AG04450 (cell line): ENCODE data around the gene UTRN. TPM values are rescaled to one million over a fixed set of nuclear protein-coding genes. Genes with fewer than 3 reads are reported as not detected.

Source experiments
- CTCF ChIA-PET: fragments of 300-600, 350-600 bp; formaldehyde crosslinking; extraction: SDS; loops from one replicate; lab custom pipeline; 2022; ENCODE audit warnings: antibody characterized with exemption, inconsistent platforms; lab: Charles Lee
- POLR2A ChIA-PET: fragments of 350-600 bp; formaldehyde crosslinking; extraction: SDS; loops from one replicate; lab custom pipeline; 2021; ENCODE audit warnings: antibody characterized with exemption, inconsistent platforms; lab: Yijun Ruan, JAX
- DNase-seq: peaks from one replicate; pipeline ENCODE4 v3.0.0-alpha.2; 2011; ENCODE audit warnings: low read depth, low spot score
- H3K27ac ChIP-seq: one replicate; pipeline ENCODE4 v1.5.1; 2012; ENCODE audit warnings: low read depth, low read length, control low read depth
- H3K27me3 ChIP-seq: one replicate; pipeline ENCODE4 v1.6.0; 2012; ENCODE audit warnings: low read length; ENCODE audit not compliant: control insufficient read depth, insufficient read depth
- H3K4me3 ChIP-seq: 2 replicates; pipeline ENCODE4 v1.5.1; 2011; ENCODE audit warnings: mild to moderate bottlenecking, low read depth, low read length, control low read depth
- H3K9me3 ChIP-seq: 2 replicates; pipeline ENCODE4 v1.5.1; 2012; ENCODE audit warnings: low read length; ENCODE audit not compliant: control insufficient read depth, insufficient read depth
- polyA plus RNA-seq: library from polyadenylated mRNA; depleted of rRNA; stranded (reverse); fragments of >200 nt; gene quantifications from 2 replicates; pipeline ENCODE4 v1.2.3, GENCODE V29; 2011
- TF ChIP-seq, protein P1 (sequence below): IDR thresholded peaks from 2 replicates; pipeline ENCODE4 v1.5.1; 2011; ENCODE audit warnings: low read depth, low read length, control low read depth, inconsistent platforms

UTRN gene
- polyA plus RNA-seq, 1 experiment: 32.1 TPM

DNA sequence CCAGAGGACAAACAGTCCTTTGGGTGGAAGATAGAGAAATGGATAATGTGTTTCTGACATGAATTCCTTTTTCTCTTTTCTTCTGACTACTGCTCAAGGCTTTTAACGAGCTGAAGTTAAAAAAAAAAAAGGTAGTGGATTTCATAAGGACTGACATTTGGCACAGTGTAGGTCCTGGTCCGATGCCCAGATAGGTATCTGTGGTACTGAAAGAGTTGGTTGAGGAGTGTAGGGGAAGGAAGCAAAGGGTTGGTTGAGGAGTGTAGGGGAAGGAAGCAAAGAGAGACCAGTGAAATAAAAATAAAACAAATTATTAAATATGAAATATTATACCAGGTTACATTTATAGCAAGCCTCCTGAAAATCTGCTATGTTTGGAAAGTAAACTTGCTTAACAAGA lies 11.8 kb downstream of the UTRN start:
- Histone ChIP-seq H3K9me3 (no peaks in the 10 kb centered on the region; the same call in 1 of the 2 replicates), H3K27ac (no peak overlapping the region), H3K27me3 (no peaks in the 10 kb centered on the region), H3K4me3 (no peak overlapping the region)
- POLR2A ChIA-PET: no interaction called here
- CTCF ChIA-PET: no interaction called here
- TF ChIP-seq, protein P1, sequence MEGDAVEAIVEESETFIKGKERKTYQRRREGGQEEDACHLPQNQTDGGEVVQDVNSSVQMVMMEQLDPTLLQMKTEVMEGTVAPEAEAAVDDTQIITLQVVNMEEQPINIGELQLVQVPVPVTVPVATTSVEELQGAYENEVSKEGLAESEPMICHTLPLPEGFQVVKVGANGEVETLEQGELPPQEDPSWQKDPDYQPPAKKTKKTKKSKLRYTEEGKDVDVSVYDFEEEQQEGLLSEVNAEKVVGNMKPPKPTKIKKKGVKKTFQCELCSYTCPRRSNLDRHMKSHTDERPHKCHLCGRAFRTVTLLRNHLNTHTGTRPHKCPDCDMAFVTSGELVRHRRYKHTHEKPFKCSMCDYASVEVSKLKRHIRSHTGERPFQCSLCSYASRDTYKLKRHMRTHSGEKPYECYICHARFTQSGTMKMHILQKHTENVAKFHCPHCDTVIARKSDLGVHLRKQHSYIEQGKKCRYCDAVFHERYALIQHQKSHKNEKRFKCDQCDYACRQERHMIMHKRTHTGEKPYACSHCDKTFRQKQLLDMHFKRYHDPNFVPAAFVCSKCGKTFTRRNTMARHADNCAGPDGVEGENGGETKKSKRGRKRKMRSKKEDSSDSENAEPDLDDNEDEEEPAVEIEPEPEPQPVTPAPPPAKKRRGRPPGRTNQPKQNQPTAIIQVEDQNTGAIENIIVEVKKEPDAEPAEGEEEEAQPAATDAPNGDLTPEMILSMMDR: no peak
- no peak for DNase-seq

DNA sequence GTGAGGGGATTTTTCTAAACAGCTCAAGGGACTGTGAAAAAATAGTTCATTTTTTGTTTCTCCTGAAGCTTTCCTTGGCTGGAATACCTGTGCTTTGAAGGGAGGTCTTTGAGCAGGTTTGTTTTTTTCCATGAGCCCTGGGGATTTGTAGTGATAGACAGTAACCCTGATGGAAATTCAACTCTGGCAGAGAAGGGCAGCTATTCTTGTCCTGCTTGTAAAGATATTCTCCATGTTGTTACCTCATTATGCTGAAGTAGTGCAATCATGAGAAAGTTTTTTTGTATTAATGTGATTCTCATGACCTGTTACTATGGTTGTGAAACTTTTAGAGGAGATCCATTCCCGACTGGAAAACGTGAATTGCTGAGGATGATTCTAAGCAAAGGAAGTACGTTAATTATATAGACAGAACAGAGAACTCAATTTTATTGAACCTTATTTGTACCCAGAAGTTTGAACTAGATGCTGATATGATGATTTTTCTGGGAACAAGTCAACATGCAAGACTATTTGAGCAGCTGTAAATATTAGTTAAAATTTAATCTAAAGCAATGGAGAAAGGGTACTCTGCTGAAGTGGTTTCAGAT lies 12.5 kb downstream of the UTRN start:
- ChIA-PET POLR2A (no interaction called here), CTCF (no interaction called here)
- Histone ChIP-seq H3K9me3 (no peaks in the 10 kb centered on the region; the same call in 1 of the 2 replicates), H3K27ac (no peak overlapping the region), H3K27me3 (no peaks in the 10 kb centered on the region), H3K4me3 (no peak overlapping the region)
- no peak for DNase-seq
- TF ChIP-seq, protein P1: no peak

DNA sequence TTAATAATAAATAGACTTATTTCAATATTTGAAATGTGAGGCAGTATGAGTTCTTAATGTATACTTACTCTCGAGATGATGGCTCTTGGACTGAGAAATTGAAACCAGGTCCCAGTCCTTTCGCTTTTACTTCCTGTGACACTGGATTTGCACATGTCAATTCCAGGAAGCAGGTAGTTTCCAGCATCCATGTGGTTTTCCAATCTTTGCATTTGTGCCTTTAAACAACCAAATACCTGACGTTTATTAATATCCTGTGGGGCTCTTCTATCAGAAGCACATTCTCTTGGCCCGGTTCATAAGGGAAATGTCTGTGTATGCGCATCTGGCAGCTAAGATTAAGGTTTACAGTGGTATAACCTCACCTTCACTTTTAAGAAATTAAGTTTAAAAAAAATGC lies 13.1 kb downstream of the UTRN start:
- DNase-seq: no peak
- no peak overlapping the region for H3K4me3 ChIP-seq
- TF ChIP-seq, protein P1: no peak
- POLR2A ChIA-PET: no interaction called here
- no peak overlapping the region for H3K27ac ChIP-seq
- H3K27me3 ChIP-seq: no peaks in the 10 kb centered on the region
- no peaks in the 10 kb centered on the region; the same call in 1 of the 2 replicates for H3K9me3 ChIP-seq
- CTCF ChIA-PET: no interaction called here

DNA sequence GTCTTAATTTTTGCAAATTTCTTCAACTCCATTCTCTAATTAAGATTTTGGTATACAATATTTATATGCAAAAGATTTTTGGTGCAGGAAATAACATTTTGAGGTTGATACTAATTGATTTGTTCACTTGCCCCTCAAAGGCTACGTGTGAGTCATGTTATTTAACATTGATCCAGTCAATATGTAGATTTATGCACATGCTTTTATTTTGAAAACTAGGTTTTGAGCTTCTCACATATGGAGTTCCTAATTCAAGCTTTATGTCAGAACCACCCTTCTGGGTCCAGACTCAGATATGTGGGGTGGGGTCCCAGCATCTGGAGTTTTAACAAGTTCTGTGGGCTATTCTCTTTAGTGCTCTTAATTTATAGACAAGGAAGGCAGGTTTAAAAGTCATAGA lies 13.8 kb downstream of the UTRN start:
- no peak for DNase-seq
- Histone ChIP-seq H3K27me3 (no peaks in the 10 kb centered on the region), H3K4me3 (no peak overlapping the region), H3K9me3 (no peaks in the 10 kb centered on the region; the same call in 1 of the 2 replicates), H3K27ac (no peak overlapping the region)
- ChIA-PET POLR2A (no interaction called here), CTCF (no interaction called here)
- TF ChIP-seq, protein P1: no peak

DNA sequence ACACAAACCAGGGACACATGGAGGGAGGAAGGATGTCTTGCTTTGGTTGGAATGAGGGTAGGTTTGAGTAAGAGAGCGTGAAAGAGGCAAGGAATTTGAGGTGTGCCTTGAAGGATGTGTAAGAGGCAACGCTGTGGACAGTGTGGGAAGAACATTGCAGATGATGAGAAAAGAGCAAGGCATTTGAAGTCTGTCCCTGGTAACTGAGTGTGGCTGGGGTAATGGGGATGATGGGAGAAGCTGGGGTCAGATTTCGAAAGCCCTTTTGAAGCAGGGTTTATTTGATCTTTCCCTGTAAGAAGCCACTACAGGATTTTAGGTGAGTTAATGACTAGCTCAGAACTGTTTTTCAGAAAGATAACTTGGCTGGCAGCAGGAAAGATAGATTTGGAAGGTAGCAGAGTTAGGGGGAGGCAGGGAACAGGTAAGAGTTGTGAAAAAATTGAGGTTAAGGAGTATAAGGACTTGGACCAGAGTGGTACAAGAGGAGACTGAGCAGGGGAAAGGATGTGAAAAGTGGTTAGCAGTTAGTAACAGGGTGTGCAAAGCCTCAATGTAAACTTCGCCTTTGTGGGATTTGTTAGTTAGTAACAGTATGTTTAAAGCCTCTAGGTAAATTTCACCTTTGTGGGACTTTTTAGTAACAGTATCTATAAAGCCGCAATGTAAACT lies 17.7 kb downstream of the UTRN start:
- no peaks in the 10 kb centered on the region for H3K9me3 ChIP-seq
- TF ChIP-seq, protein P1: no peak
- no peak overlapping the region for H3K27ac ChIP-seq
- CTCF ChIA-PET: interaction anchor here (1.1 to 2.2 kb wide), 2 partner anchors 11 to 40 kb away, joined by 3 to 7 read pairs; no protein-coding TSS in a partner anchor
- no peaks in the 10 kb centered on the region for H3K27me3 ChIP-seq
- no peak for DNase-seq
- H3K4me3 ChIP-seq: no peak overlapping the region
- POLR2A ChIA-PET: interaction anchor here (0.6 kb wide), 1 partner anchor 23 kb away, joined by 4 read pairs; no protein-coding TSS in a partner anchor
